Inferior parietal cortex (tissue), 1 donor: ENCODE results near the gene TSNAX.

Experiments
- DNase-seq: peaks from one replicate; pipeline ENCODE4 v3.0.0-alpha.2; 2016; ENCODE audit errors: extremely low spot score

The TSNAX gene

GRCh38 chr1:231518485-231519034 is 9.9 kb upstream of the TSNAX start:
- no peak for DNase-seq

GRCh38 chr1:231519166-231519565 is 9.3 kb upstream of the TSNAX start:
- no peak for DNase-seq

GRCh38 chr1:231522038-231522437 is 6.4 kb upstream of the TSNAX start:
- no peak for DNase-seq

- no peak for DNase-seq
These were observed 5.4 kb upstream of the TSNAX start for GRCh38 chr1:231522931-231523642.

GRCh38 chr1:231523816-231524215 is 4.7 kb upstream of the TSNAX start:
- no peak for DNase-seq

GRCh38 chr1:231526536-231526935 is 1.9 kb upstream of the TSNAX start:
- no peak for DNase-seq

GRCh38 chr1:231527586-231528171 is 790 bp upstream of the TSNAX start:
- DNase-seq: no peak

- no peak for DNase-seq
These were observed 4.8 kb downstream of the TSNAX start for GRCh38 chr1:231533240-231533639.

GRCh38 chr1:231534703-231535159 is 6.3 kb downstream of the TSNAX start:
- no peak for DNase-seq

GRCh38 chr1:231536099-231536498 is 7.6 kb downstream of the TSNAX start:
- DNase-seq: no peak

- DNase-seq: no peak
These were observed 12.4 kb downstream of the TSNAX start for GRCh38 chr1:231540847-231541246.

- DNase-seq: no peak
These were observed 13.4 kb downstream of the TSNAX start for GRCh38 chr1:231541842-231542241.

GRCh38 chr1:231544943-231545592 is 16.6 kb downstream of the TSNAX start:
- no peak for DNase-seq

GRCh38 chr1:231546693-231547092 is 18.2 kb downstream of the TSNAX start:
- no peak for DNase-seq

GRCh38 chr1:231549733-231550447 is 21.4 kb downstream of the TSNAX start:
- no peak for DNase-seq

GRCh38 chr1:231550448-231550781 is 21.9 kb downstream of the TSNAX start:
- DNase-seq: no peak

GRCh38 chr1:231553320-231553719 is 24.9 kb downstream of the TSNAX start:
- DNase-seq: no peak

- DNase-seq: no peak
These were observed 26.5 kb downstream of the TSNAX start for GRCh38 chr1:231554969-231555368.

- no peak for DNase-seq
These were observed 28.9 kb downstream of the TSNAX start for GRCh38 chr1:231557411-231557810.

- DNase-seq: no peak
These were observed 29.6 kb downstream of the TSNAX start for GRCh38 chr1:231557898-231558707.

GRCh38 chr1:231558708-231559185 is 30.3 kb downstream of the TSNAX start:
- DNase-seq: no peak
